ENCODE measurements around the gene CCDC40. TPM values are rescaled to one million over a fixed set of nuclear protein-coding genes. Genes with fewer than 3 reads are reported as not detected.
"Not testable (repeated sequence)": the region's sequence is repeated elsewhere in the genome, so short reads cannot be mapped to it uniquely, and the experiment has no call there.

Gene CCDC40
- total RNA-seq, 1 donor from 2014 or later = not detected

DNA sequence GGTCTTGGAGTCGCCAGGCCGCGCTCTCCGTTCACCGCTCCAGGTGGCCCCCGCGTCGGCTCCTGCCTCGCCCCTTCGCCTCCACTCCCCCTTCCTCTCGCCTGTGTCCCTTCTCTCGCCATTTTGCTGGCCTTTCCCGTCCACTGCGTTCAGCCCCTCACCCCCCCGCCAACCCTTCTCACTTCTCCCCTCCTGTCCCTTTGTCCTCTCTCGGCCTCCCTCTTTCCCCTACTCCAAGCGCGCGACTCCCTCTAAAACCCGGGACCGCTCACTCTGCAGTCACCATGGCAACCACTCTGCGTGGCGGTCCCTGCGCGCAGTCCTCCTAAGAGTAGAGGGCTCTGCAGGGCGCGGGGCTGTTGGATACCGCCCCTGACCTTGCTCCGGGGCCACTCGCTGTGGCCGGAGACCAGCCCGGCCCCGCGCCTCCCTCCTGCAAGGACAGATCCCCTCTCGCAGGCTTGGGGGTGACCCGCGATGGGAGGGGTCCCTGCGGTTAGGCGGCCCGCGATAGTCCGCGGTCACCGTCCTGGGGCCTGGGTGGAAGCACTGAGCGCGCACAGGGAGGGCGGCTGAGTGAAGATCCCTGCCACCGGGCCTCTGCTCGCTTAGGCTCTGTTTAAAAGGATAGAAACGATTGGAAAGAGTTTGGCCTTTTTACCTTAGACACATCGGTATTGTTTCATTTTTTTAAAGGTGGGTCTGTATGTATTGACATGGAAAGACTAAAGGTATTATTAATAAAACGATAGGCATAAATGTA is 454 bp downstream of the CCDC40 start:
- intact Hi-C loops (cut with micrococcal nuclease) = loop anchor here (1.0 to 10.0 kb wide), 2 partner anchors 227 to 1902 kb away; partner anchors contain the start of gene TMC8

- intact Hi-C loops (cut with micrococcal nuclease) = no loop called here
Measured at GRCh38 chr17:80043963-80044362, 7.5 kb downstream of the CCDC40 start.

DNA sequence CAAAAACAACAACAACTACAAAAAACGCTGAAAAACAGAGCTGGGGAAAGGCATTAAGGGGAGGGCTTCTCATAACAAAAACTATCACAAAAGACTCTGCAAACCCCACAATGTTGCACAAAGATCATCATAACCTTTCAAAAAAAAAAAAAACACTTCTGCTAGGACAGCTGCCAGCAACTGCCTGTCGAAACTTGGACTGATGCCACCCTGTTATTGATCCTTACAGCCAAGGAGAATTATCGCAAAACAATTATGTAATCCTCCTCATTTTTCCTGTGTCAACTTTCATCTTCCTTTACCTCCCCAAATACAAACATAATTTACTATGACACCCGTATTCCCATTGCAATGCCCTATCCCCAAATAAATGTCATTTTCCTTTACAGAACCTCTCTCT is 9.3 kb downstream of the CCDC40 start:
- intact Hi-C loops (cut with micrococcal nuclease) = no loop called here

DNA sequence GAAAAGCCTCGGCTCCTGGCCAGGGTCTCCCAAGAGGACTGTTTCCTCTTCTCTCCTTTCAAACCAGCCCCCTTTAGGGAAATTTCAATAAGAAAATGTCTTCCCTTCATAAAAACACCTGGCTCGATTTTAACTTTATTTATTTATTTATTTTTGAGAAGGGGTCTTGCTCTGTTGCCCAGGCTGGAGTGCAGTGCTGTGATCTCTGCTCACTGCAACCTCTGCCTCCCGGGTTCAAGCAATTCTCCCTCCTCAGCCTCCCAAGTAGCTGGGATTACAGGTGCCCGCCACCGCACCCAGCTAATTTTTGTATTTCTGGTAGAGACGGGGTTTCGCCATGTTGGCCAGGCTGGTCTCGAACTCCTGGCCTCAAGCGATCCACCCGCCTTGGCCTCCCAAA is 10.3 kb downstream of the CCDC40 start:
- intact Hi-C loops (cut with micrococcal nuclease) = not testable (repeated sequence)

- intact Hi-C loops (cut with micrococcal nuclease) = no loop called here
Measured at GRCh38 chr17:80047176-80047575, 10.7 kb downstream of the CCDC40 start.

- intact Hi-C loops (cut with micrococcal nuclease) = no loop called here
Measured at GRCh38 chr17:80049986-80050385, 13.5 kb downstream of the CCDC40 start.

DNA sequence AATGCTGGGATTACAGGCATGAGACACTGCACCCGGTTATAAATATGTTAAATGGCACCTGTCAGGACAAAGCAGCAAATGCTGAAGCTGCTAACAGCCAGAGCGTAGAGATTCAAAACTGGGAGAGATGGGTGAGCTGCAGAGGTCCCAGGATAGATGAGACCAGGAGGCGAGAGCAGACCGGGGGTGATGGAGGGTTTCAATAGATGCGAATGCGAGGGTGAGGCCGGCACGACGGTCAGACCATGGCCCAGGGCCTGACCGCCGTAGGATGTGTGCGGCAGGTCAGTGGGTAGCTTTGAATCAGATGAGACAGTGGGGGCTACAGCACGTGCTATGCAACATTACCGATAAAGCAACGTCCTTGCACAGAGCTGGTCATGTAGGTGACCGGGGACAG is 14.3 kb downstream of the CCDC40 start:
- intact Hi-C loops (cut with micrococcal nuclease) = no loop called here

DNA sequence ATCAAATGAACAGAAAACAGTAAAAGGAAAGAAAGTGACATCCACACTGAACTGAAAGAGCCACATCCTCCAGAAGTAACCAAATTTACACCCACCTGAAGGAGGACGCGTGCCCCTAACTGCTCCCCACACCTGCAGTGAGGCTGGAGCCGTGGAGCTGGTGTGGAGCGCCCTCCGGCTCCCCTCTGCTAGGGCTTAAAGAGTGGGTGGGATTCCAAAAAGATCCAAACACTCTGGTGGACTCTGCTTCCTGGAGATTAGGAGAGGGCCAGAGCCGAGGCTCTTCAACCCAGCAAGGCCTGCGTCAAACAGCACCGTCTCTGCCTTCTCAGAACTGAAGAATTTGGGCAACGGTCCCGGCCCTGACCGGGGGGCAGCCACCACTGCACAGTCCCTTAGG is 15.2 kb downstream of the CCDC40 start:
- intact Hi-C loops (cut with micrococcal nuclease) = no loop called here

DNA sequence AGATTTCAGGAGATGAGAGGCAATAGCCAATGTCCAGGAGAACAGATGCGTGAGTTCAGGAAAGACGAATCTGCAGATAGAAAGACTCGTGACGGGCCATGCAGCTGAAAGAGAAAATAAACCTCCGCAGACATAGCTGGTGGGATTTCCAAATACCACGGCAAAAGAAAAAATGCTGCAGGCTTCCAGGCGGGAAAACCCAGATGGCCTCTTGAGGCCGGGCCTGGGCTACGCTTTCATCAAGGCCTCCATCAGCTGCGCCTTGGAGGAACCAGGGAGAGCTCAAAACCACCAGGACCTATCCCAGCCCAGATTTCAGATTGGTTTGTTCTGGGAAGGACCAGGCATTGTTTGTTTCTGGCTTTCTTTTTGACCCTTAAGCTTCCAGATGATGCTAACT is 16.7 kb downstream of the CCDC40 start:
- intact Hi-C loops (cut with micrococcal nuclease) = no loop called here

DNA sequence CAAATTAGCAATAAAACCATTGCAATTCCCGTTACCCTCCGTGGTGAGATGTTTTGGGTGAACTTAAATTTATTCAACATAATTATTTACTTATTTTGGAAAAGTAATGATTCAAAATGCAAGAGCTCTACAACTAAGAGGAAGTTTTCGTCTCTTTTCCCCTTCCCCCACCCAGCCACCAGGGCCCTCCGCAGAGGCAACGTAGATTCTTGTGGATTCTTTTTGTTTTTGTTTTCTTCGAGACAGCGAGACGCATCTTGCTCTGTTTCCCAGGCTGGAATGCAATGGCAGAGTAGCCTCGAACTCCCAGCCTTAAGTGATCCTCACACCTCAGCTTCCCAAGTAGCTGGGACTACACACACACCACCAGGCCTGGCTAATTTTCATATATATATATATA is 19.2 kb downstream of the CCDC40 start:
- intact Hi-C loops (cut with micrococcal nuclease) = no loop called here

- intact Hi-C loops (cut with micrococcal nuclease) = no loop called here
Measured at GRCh38 chr17:80058311-80058955, 22.0 kb downstream of the CCDC40 start.

DNA sequence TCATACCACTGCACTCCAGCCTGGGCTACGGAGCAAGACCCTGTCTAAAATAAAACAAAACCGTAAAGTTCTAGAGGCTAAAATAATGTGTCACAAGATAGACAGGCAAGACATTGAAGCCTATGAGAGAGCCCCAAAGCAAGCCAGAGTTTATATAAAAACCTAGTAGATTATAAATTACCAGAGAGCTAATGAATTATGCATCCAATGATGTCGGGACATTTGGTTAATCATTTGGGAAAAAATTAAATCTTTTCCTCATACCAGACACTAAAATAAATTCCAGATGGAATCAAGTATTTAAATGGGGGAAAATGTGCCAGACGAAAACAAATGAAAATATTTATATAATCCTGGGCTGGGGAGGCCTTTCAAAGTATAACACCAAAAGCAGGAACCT is 24.2 kb downstream of the CCDC40 start:
- intact Hi-C loops (cut with micrococcal nuclease) = no loop called here

DNA sequence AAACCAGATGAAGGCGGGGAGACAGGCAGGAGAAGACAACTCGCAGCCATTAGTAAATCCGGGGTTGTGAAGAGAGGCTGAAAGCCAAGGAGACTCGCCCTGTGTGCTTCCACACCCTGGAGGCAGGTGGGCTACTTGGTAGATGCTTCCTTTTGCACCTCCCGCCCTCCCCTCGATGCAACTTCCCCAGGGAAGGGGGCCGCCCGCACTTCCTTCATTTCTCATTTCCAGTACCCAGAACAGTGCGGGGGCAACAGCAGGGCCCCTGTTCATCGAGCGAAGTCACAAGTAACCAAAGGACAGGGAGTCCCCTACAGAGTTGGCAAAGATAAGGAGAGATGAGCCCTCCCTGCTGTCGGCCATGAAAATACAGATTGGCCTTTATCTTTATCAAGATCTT is 25.0 kb downstream of the CCDC40 start:
- intact Hi-C loops (cut with micrococcal nuclease) = no loop called here

GRCh38 chr17:80063830-80064585 is 27.6 kb downstream of the CCDC40 start:
- intact Hi-C loops (cut with micrococcal nuclease) = no loop called here

GRCh38 chr17:80064696-80065095 is 28.3 kb downstream of the CCDC40 start:
- intact Hi-C loops (cut with micrococcal nuclease) = no loop called here

DNA sequence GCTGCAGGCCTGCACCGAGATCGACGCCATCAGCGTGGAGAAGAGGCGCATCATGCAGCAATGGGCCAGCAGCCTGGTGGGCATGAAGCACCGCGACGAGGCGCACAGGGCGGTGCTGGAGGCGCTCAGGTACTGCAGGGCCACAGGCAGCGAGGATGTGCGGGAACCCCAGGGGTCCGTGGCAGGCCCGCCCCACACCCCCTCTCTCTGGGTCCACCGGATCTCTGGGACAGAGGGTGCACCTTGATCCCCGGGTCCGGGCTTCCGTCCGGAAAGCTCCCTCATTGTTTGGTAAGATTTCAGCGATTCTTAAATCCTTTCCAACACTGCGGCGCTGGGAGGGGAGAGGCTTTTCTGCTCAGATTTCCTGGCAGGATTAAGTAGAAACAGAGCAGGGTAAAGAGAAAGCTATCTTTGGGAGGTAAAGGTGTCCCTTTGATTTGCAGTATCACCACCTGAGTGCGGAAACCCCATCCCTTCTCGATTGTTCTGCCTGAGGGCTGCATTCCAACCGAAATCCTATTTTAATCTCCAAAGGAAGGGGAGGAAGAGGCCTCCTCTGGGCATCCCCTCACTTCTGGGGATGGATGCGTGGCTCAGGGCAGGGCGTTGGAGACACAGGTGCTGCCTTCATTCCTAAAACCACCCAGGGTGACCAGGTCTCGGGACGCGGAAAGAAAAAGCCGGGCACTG is 29.2 kb downstream of the CCDC40 start:
- intact Hi-C loops (cut with micrococcal nuclease) = no loop called here

DNA sequence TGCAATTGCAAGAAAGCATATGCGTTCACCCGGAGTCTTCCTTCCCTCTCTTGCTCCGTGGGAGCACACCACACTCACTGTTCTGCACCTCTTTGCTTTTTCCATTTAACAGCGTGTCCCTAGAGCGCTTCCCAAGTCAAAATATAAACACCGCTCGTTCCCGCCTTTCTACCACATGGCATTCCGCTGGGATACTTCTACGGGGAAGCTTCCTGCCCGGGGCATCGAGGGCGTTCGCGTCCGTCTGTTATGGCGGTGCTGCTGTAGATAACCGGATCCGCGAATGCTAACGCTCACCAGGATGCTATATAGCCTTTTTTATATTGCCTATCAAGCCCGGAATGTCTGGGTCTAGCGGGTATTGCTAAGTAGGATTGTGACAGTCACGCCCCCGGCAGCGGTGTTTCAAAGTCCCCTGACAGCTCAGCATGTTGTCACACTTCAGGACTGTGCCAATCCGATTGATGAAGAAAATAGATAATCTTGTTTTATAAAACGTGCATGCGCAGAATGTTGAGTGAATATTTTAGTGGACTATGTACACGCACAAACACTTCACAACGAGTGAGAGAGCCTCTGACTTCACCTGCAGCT is 31.0 kb downstream of the CCDC40 start:
- intact Hi-C loops (cut with micrococcal nuclease) = no loop called here

DNA sequence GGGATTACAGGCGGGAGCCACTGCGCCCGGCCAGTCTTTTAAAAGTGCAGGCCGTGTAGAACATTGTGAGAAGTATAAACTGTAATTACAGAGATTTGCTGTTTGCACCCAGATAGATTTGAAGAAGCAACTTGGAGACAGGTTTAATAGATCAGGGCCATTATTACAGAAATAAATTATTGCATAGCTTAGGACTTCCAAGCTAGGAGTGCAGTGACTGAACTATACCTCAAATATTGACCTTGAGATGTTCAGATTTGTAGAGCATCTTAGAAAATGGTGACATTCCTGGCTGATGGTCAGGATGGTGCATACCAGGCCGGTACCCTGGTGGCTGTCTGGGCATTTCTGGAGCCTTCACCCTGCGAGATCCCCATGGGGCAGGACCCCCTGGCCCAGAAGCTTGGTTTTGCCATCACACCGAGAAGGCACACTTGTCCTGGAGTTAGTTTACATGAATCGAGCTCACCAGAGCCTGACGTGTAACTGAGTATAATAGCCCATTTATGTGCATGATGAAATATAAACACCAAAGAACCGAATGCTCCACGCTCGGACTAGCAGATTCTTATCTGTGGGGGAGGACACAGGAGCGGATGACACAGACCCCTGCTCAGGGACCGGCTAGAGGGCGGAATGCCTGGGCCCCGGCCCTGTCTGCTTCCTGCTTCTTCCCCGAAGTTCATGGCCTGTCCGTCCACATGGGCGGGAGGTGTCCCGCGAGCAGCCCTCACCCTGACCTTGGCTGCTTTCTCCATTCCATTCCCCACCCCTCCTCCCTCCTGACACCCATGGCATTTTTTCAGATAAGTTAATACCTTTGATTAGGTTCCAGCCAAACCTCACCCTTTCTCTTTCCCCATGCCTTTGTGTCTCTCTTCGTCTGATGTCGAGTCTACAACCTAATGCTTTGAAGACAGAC is 32.1 kb downstream of the CCDC40 start:
- intact Hi-C loops (cut with micrococcal nuclease) = no loop called here

DNA sequence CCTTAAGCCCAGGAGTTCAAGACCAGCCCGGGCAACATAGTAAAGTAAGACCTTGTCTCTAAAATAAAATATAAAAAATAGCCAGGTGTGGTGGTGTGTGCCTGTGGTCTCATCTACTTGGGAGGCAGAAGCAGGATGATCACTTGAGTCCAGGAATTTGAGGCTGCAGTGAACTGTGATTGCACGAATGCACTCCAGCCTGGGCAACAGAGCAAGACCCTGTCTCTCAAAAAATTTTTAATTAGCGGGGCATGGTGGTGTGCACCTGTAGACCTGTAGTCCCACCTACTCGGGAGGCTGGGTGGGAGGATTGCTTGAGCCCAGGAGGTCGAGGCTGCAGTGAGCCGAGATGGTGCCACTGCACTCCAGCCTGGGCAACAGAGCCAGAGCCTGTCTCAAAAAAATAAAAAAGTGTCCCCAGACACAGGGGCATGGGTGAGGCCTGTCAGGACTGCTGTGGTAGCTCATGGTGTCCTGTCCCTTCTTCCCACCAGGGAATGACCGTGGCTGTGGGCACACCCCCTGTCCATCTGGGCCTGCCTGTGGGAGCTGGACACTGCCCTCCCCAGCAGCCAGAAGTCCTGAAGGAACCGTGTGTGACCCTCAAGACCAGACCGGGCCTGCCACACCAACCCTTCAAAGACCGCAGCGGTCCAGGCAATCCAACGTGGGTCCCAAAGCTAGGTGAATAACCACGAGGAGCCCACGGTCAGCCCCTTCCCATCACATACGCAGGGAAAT is 34.1 kb downstream of the CCDC40 start:
- intact Hi-C loops (cut with micrococcal nuclease) = no loop called here

Data from T-helper 2 cell treated with Interferon-gamma antibody and Interleukin-4, amounts not matched to agents 100 ng/mL and 5 ng/mL, for 36 hours (primary cell).